Activated CD4-positive, CD25-positive, alpha-beta regulatory T cell treated with anti-CD3 and anti-CD28 coated beads, Interleukin-2, amount 50 U/mL, for 72 hours (primary cell): ENCODE data around the gene NNMT.

Experiments used
- DNase-seq: peaks from one replicate; pipeline ENCODE4 v3.0.0; 2021

NNMT gene

GRCh38 chr11:114285599-114285998 is 10.6 kb upstream of the NNMT start:
- DNase-seq, result no peak

DNA sequence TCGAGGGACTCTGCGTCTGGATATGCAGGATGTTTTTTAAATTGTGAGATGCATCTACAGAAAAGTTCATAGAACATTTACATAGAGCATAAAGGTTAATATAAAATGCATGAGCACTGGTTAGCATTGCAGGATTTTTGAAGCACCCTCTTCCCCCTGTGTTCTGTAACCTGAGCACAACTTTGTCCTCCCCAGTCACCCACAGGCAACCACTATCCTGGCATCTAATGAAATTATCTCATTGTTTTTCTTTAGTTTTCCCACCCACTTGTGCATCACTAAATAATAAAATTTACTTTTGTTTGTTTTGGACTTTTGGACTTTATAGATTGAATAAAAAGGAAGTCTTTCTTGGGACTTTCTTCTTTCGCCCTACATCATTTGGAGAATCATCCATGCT is 10.0 kb upstream of the NNMT start:
- no peak for DNase-seq

DNA sequence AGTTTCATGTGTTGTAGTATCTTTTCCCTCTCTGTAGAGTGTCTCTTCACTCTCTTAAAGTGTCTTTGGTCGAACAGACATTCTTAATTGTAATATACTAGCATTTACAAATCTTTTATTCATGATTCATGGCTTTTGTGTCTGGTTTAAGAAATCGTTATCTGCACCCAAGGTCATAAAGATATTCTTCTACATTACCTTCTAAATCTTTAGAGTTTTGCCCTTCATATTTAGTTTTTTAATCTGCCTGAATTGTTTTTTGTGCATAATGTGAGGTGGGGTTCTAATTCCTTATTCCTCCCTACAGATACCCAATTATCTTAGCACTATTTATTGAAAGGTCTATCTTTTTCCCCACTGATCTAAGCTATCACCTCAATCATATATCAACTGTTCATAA is 9.0 kb upstream of the NNMT start:
- DNase-seq, result no peak

- DNase-seq, result no peak
These were observed 8.1 kb upstream of the NNMT start for GRCh38 chr11:114288136-114288535.

- no peak for DNase-seq
These were observed 6.4 kb upstream of the NNMT start for GRCh38 chr11:114289779-114290178.

GRCh38 chr11:114290503-114291235 is 5.5 kb upstream of the NNMT start:
- no peak for DNase-seq

DNA sequence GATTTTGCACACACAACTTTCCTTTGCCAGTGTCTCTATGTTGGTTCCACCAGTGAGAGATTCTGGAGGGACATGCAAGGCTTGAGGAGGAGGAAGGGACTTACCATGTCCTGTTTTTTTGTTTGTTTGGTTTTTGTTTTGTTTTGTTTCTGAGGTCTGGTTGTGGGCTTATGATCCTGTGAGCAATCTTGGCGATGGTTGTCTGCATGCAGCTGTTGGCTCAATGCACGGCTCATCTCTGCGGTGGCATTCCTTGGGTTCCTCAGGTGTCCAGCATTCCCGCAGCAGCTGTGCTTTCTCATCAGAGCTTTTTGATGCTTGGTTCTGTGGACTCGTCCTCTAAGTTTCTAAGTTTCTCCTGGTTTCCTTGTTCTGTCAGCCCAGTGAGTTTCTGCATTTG is 4.8 kb upstream of the NNMT start:
- no peak for DNase-seq

DNA sequence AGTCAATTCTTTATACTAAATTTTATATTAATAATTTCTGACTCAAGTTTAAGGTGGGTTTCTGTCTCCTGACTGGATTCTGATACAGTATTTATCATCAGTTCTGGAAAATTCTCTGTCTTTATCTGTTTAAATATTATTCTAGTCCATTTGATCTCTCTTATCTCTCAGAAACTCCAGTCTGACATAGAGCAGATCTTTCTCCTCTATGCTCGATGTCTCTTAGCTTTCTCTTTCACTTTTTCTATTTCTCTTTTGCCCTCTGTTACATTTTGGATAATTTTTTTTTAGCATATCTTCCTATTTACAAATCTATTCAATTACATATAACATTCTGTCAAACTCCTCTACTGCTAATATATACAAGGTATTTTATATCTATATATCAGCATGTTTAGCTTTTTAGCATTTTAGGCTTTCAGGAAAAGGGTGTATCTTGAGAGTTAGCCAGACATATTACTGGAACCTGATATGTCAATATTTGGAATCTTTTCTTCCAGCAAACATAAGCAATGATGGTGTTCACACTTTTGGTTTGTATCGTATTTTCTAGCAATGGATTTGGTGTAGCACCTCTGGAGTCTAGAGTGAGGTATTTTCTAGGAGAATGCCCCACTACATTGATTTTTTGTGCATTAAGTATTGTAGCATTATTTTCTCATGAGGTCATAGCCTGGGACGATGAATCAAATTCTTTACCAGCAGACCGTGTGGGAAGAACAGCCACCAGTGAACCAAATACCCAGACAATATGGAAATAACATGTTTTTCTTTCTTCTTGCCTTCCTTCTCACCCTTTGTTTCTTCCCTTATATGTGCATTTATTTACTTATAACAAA is 4.1 kb upstream of the NNMT start:
- DNase-seq, result no peak

DNA sequence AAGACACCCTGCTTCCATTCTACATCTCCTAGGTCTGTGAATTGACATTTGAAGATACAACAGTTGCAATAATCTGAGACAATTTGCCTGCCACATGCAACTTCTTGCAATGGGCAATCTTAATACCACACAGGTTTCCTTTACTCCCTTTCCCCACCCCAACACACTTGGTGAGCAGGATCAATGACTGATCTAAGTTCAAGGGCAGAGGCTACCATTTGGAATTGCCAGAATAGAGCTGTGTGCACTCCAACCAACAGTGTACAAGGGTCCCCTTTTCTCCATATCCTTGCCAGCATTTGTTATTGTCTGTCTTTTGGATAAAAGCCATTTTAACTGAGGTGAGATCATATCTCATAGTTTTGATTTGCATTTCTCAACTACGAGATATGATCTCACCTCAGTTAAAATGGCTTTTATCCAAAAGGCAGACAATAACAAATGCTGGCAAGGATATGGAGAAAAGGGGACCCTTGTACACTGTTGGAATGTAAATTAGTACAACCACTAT is 2.9 kb upstream of the NNMT start:
- DNase-seq, result no peak

- no peak for DNase-seq
These were observed 590 bp downstream of the NNMT start for GRCh38 chr11:114296605-114297372.

DNA sequence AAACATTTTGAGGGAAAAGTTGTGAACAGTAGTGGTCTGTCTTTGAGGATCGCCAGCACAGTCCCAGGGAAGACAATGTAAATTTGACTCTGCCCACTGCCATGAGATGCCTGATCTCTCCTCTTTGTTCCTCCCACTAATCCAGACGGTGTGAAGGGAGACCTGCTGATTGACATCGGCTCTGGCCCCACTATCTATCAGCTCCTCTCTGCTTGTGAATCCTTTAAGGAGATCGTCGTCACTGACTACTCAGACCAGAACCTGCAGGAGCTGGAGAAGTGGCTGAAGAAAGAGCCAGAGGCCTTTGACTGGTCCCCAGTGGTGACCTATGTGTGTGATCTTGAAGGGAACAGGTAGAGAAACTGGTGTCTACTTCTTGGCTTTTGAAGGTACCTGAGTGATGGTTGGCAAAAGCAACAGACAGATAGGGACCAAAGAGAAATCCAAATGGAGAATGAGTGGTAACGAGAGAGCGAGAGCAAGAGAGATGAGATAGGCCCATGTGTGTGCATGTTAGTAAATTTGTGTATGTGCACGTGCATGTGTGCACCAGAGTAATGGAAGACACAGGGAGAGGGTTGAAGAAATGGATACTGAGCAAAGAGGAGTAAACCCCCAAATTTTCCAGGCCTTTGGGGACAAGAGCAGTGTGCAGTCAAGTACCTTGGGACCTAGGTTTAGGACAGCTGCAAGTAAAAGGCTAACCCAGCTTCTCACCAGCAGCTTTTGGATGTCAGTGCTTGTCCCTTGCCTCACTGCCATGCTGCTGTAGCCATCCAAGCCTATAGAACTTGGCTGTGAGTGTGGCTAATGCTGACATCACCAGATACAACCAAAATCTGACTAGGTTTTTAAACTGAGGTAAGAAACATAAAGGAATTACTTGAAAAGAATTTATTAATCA is 1.9 kb downstream of the NNMT start:
- DNase-seq, result no peak

DNA sequence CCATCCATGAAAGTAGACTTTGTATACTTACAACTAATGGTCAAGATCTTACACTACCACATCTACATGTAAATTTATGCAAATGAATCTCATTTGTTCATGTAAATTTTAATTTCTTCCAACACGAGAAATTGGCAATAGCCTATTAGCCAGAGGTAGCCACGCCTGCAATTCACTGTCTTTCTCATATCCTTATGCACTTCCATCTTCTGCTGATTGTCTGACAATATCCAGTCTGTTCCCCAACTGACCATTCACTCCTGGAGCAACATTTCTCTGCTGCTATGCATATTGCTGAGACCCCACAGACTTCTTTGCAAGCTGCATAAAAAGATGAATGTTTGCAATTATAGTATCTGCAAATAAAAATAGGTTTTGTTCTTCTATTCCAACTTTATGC is 2.5 kb downstream of the NNMT start:
- no peak for DNase-seq

DNA sequence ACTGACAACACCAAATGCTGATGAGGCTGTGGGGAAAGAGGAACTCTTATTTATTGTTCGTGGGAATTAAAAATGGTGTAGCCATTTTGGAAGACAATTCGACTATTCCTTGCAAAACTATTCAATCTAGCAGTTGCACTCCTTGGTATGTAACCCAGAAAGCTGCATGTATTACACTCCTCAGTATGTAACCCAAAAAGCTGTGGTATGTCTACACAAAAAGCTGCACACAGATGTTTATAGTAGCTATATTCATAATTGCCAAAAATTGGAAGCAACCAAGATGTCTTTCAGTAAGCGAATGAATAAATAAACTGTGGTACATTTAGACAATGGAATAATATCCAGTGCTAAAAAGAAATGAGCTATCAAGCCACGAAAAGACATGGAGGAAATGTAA is 4.9 kb downstream of the NNMT start:
- no peak for DNase-seq

GRCh38 chr11:114301927-114302326 is 5.7 kb downstream of the NNMT start:
- DNase-seq, result no peak

- no peak for DNase-seq
These were observed 6.5 kb downstream of the NNMT start for GRCh38 chr11:114302663-114303062.

DNA sequence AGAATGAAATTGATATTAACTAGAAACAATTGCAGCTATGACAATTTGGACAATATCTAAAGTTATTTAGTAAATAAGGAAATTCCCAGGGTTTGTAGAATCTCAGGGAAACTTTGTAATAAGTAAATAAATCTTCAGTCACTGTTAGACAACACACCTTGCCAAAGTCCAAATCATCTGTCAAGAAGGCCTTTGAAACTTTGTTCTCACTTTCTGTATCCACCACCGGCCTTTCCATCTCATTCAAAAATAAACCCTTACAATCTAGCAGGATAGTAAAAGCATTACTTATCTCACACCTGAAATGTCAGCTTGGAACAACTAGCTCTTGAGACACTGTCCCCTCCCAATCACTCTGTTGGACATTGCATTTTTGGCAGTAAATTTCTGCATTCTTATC is 7.9 kb downstream of the NNMT start:
- no peak for DNase-seq

- no peak for DNase-seq
These were observed 8.8 kb downstream of the NNMT start for GRCh38 chr11:114304969-114305368.

- no peak for DNase-seq
These were observed 11.5 kb downstream of the NNMT start for GRCh38 chr11:114307524-114308203.

DNA sequence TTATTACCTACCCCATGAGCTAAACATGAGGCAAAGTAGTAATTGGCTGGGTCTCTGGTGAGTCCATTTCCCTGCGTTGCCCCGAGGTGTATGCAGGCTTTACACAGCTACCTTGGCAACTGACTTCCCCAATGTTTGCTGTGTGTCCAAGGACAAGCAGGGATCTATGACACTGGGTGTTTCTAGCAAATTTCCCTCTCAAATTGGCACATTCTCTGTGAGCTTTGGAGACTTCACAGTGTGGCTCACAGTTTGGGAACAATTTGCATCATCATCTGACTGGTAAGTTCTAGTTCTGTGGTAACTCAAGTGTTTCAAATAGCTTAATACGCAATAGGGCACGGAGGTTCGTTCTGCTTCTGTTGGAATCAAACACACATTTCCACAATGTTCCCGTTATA is 12.5 kb downstream of the NNMT start:
- no peak for DNase-seq

GRCh38 chr11:114309517-114309916 is 13.3 kb downstream of the NNMT start:
- no peak for DNase-seq

GRCh38 chr11:114310095-114310494 is 13.9 kb downstream of the NNMT start:
- no peak for DNase-seq

- no peak for DNase-seq
These were observed 15.7 kb downstream of the NNMT start for GRCh38 chr11:114311946-114312345.
